SK-N-MC (cell line): ENCODE data around the gene MRAP.

ENCODE experiments used
- EZH2 ChIP-seq: fragments of 200-600 bp; sonication (generic); IDR thresholded peaks from one replicate; pipeline ENCODE4 v1.6.1; 2017; ENCODE audit warnings: antibody characterized with exemption
- POLR2AphosphoS5 ChIP-seq: IDR thresholded peaks from 2 replicates; pipeline ENCODE4 v1.6.1; 2012; ENCODE audit warnings: mild to moderate bottlenecking, low read depth, low read length, borderline replicate concordance

GRCh38 chr21:32316361-32317215 is 17.9 kb downstream of the MRAP start:
- no peak for TF ChIP-seq EZH2
- TF ChIP-seq POLR2AphosphoS5: no peak
